Parathyroid adenoma (tissue), 2 donors: ENCODE data around the gene CENPL.

Experiments used
- H2AFZ ChIP-seq: fragments of 300-600 bp; sonication (generic); one replicate; pipeline ENCODE4 v1.7.0; 2017; ENCODE audit warnings: antibody characterized with exemption, mild to moderate bottlenecking
- H3K27ac ChIP-seq: fragments of 300-600 bp; sonication (generic); one replicate; pipeline ENCODE4 v1.7.0; 2017
- H3K27me3 ChIP-seq: fragments of 300-600 bp; sonication (generic); one replicate; pipeline ENCODE4 v1.7.0; 2017; ENCODE audit warnings: low read length; ENCODE audit not compliant: control insufficient read depth, insufficient read depth
- H3K36me3 ChIP-seq: fragments of 300-600 bp; sonication (generic); one replicate; pipeline ENCODE4 v1.7.0; 2017; ENCODE audit warnings: low read length; ENCODE audit not compliant: control insufficient read depth, insufficient read depth
- H3K4me1 ChIP-seq: fragments of 300-600 bp; sonication (generic); one replicate; pipeline ENCODE4 v1.7.0; 2017; ENCODE audit warnings: control low read depth
- H3K4me2 ChIP-seq: fragments of 300-600 bp; sonication (generic); one replicate; pipeline ENCODE4 v1.7.0; 2017; ENCODE audit warnings: low read length
- H3K4me3 ChIP-seq: fragments of 300-600 bp; sonication (generic); one replicate; pipeline ENCODE4 v1.7.0; 2017; ENCODE audit warnings: low read depth, low read length
- H3K79me2 ChIP-seq: fragments of 300-600 bp; sonication (generic); one replicate; pipeline ENCODE4 v1.7.0; 2017; ENCODE audit warnings: control low read depth
- H3K9ac ChIP-seq: fragments of 300-600 bp; sonication (generic); one replicate; pipeline ENCODE4 v1.7.0; 2017; ENCODE audit warnings: mild to moderate bottlenecking
- H3K9me3 ChIP-seq: fragments of 300-600 bp; sonication (generic); one replicate; pipeline ENCODE4 v1.7.0; 2017; ENCODE audit warnings: low read length; ENCODE audit not compliant: control insufficient read depth
- CTCF ChIP-seq: fragments of 300-600 bp; sonication (generic); IDR thresholded peaks from one replicate; pipeline ENCODE4 v1.7.0; 2017; ENCODE audit warnings: antibody characterized with exemption, mild to moderate bottlenecking
- donor health status: primary hyperparathyroidism.

Gene CENPL

GRCh38 chr1:173753830-173754229, 70.9 kb downstream of the CENPL start:
- TF ChIP-seq CTCF, result no peak
- Histone ChIP-seq H3K9ac (no peak overlapping the region), H3K4me1 (no peaks in the 10 kb centered on the region), H3K27me3 (no peaks in the 10 kb centered on the region), H3K79me2 (no peaks in the 10 kb centered on the region), H3K4me3 (no peak overlapping the region), H3K9me3 (no peaks in the 10 kb centered on the region), H3K36me3 (no peaks in the 10 kb centered on the region), H2AFZ (no peak overlapping the region), H3K27ac (no peak overlapping the region), H3K4me2 (no peak overlapping the region)
